HepG2 (cell line): ENCODE data around the gene ANKDD1A.

Experiments
- CHD2 ChIP-seq: IDR thresholded peaks from 2 replicates; pipeline ENCODE4 v1.6.1; 2011; ENCODE audit warnings: low read depth, low read length, improper control_type of control experiment
- EP300 ChIP-seq, 3 experiments: sonication (generic) in 1 of 3; formaldehyde crosslinking in 1 of 3; IDR thresholded peaks; 2 replicates each; pipeline versions ENCODE4 v1.5.1 to v1.6.1; 2011 to 2020; ENCODE audit warnings: low read depth in 2 of 3, low read length in 2 of 3, borderline replicate concordance in 1 of 3, improper control_type of control experiment in 1 of 3, mild to moderate bottlenecking in 1 of 3, missing genetic modification reagents in 1 of 3, moderate library complexity in 1 of 3
- JUN ChIP-seq: sonication (generic); formaldehyde crosslinking; IDR thresholded peaks from 2 replicates; pipeline ENCODE4 v1.4.0; 2020; ENCODE audit warnings: mild to moderate bottlenecking, missing genetic modification reagents
- RELA ChIP-seq: sonication (generic); formaldehyde crosslinking; IDR thresholded peaks from 2 replicates; pipeline ENCODE4 v1.4.0; 2020; ENCODE audit warnings: missing genetic modification reagents
- THAP7 ChIP-seq: sonication (generic); formaldehyde crosslinking; IDR thresholded peaks from 2 replicates; pipeline ENCODE4 v1.8.1; 2023; ENCODE audit warnings: mild to moderate bottlenecking, missing genetic modification reagents

- no peak for TF ChIP-seq CHD2
- TF ChIP-seq THAP7 (CRISPR knock-in tag) = no peak
- no peak for TF ChIP-seq EP300 (IDR thresholded peaks at IDR 0.05; ENCODE audit: low read depth in 2 of 2, low read length in 2 of 2)
- TF ChIP-seq EP300 (CRISPR knock-in tag; IDR thresholded peaks at IDR 0.05; ENCODE audit: borderline replicate concordance) = no peak
- TF ChIP-seq JUN (CRISPR knock-in tag) = no peak
- no peak for TF ChIP-seq RELA (CRISPR knock-in tag)
These were observed 6.4 kb upstream of the ANKDD1A start for GRCh38 chr15:64905119-64905831.
